HG02623 (cell line): Measurements from ENCODE around the gene AOC2.

Experiments
- ATAC-seq: cut with Tn5 transposase; IDR thresholded peaks from one replicate; pipeline ENCODE4 v1.9.1; 2021; ENCODE audit warnings: moderate library complexity; ENCODE audit not compliant: unreplicated experiment

Gene AOC2

DNA sequence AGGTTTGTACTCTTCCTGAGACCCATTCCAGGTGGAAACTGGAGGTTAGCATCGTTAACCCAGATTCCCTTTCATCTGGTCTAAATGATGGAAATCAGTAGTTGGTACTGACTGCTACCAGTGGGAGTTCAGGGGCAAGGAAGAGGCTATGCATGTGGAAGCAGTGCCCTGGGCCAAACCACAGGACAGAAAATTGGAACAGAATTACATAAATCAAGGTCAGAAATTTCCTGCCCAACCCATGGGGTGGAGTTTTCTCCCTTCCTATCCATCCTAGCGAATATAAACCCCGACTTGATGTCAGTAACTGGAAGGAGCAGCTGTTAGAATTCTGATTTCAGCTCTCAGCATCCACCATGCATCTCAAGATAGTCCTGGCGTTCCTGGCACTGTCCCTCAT, at the start of gene AOC2:
Gene AOC2 (plus strand): TSS at position 310 of the 400 bp plus-strand sequence. CDS start 47 bp downstream, at position 357.
- ATAC-seq: no peak

- no peak for ATAC-seq
These were observed 49.3 kb upstream of the AOC2 start for GRCh38 chr17:42795061-42795460.

GRCh38 chr17:42795465-42795864, 48.9 kb upstream of the AOC2 start:
- ATAC-seq: no peak

- no peak for ATAC-seq
These were observed 48.2 kb upstream of the AOC2 start for GRCh38 chr17:42796066-42796758.

DNA sequence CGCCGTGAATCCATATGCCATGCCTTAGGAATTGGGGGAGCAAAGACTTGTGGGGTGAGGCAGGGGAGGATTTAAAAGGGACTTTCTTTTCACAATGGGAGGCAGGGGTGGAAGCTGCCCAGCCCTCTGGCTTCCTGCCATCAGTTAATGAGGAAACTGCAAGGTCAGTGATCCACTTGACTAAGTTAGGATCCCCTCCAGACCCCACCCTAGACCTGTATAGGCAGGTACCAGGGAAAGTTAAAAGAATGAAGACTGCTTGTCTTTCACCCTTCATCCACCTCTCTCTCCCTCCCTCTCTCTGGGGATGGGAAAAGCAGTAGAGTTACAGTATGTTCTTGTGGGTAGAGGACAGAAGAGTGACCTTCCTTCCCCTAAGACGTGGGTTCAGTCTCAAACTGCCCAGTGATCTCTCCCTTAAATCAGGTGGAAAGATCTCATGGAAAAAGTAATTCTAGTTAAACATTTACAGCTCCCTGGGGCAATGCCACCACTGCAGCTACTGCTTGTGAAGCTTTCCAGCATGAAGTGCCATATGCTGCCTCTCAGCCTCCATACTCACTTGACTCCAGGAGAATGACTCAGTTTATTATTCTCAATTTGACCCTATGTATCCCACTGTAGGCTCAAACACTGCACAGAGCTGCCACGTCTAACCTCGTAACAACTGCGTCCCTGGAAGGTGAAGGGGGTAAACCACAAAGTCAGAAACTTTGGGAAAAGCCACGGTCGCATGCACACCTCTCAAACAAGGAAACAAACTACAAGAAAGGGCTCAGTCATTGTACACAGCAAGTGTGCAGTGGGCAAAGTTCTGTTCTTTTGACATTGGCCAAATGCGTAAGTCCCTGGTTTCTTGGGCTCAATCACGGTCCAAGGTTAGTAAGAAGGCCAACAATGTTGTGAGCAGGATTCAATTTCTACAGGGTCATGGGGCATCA, 47.0 kb upstream of the AOC2 start:
- no peak for ATAC-seq

GRCh38 chr17:42798011-42798382, 46.4 kb upstream of the AOC2 start:
- no peak for ATAC-seq

GRCh38 chr17:42798383-42799380, 45.7 kb upstream of the AOC2 start, which contains the start of the genes CNTD1 and COA3:
Gene CNTD1, plus strand, starts transcription at chr17:42798861. Its CDS starts 207 bp downstream, at chr17:42799068.
Gene COA3, minus strand, starts transcription at chr17:42798704. Its CDS starts 23 bp downstream, at chr17:42798681.
- peak; percentile 75 for ATAC-seq

- no peak for ATAC-seq
These were observed 41.1 kb upstream of the AOC2 start for GRCh38 chr17:42803074-42803883.

DNA sequence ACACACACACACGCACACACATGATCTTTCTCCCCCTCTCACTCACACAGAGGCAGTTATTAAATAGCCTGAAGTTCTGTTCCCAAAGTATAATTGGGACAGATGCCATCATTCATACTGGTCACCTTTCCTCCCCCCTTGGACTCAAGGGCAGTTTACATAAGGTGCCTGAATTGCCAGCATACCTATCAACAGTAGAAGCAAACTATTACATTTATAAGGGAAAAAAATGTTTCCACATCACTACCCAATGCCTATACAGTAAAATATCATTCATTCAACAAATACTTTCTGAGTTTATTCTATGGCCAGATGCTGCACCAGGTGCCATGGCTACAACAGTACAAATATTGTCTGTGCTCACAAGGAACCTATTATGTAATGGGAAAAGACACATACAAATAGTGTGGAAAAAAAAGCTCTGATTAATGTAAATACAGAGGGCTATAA, 39.4 kb upstream of the AOC2 start:
- no peak for ATAC-seq

GRCh38 chr17:42806249-42806648, 38.1 kb upstream of the AOC2 start:
- no peak for ATAC-seq

GRCh38 chr17:42809250-42809649, 35.1 kb upstream of the AOC2 start:
- ATAC-seq: no peak

GRCh38 chr17:42814633-42815399, 29.6 kb upstream of the AOC2 start:
- ATAC-seq: no peak

DNA sequence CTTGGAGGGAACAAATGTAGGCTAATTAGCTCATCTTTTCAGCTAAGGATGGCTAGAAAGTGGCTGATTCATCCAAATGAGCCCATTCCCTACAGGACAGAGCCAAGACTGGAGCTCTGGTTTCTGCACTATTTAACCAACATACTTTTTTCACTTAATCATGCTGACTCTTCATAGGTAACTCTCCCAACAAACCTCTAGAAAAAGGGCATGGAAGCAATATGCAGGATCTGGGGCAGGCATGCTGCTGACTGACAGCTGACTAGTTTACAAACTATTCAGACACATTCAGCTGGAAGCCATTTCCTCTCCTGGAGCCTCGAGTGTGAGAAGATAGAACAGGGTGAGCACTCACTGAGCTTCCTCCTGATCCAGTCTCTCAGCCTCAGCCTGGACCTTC, 26.5 kb upstream of the AOC2 start:
- ATAC-seq: no peak

GRCh38 chr17:42818379-42818778, 26.0 kb upstream of the AOC2 start:
- ATAC-seq: no peak

DNA sequence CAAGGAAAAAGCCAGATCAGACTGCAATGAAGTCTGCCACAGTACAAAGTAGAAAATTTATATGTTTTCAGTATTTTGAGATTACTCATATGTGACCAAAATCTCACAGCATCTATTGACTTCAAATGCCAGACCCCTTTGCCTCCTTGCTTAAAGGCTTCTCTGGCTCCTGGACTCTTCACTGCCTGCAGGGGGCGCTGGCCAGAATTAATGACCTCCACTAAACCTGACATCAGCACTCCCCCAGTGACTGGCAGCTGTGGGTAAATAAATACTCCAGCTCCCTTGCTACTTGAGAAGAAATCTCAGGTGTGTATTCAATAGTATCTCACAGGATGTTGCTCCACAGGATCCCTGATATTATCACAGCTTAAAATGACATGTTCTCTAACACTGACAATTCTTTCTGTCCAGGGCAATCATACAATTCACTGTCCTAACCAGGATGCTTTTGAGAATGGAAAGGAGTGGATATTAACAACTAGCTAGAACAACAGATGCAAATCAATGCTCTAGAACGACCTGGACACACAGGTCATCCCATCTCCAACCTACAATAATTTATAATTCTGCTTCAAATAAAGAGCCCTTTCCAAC, 24.3 kb upstream of the AOC2 start:
- ATAC-seq: no peak

DNA sequence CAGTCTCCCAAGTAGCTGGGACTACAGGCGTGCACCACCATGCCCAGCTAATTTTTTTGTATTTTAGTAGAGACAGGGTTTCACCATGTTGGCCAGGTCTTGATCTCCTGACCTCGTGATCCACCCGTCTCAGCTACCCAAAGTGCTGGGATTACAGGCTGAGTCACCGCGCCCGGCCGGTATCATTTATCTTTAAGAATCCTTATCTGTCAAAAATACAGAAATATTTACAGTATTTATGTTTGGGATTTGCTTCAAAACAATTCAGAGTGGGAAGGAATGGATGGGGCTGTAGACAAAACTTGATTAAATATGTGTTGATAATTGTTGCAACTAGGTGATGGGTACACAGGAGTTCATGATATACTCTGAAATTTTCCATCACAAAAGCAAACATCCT, 23.2 kb upstream of the AOC2 start:
- ATAC-seq: no peak

GRCh38 chr17:42827472-42827871, 16.9 kb upstream of the AOC2 start:
- no peak for ATAC-seq

GRCh38 chr17:42830971-42831370, 13.4 kb upstream of the AOC2 start:
- ATAC-seq: no peak
